Liver (tissue), 9 donors: Measurements from ENCODE around the gene HOXC6. TPM values are rescaled to one million over a fixed set of nuclear protein-coding genes. Genes with fewer than 3 reads are reported as not detected.
A peak's percentile ranks its signal among the peaks of the same experiment; 100 is the strongest.

Source experiments
- DNase-seq: peaks from one replicate; pipeline ENCODE4 v3.0.0-alpha.2; 2017; ENCODE audit warnings: low spot score
- H3K27ac ChIP-seq, 2 donors: one replicate each; pipeline ENCODE4 v1.7.0; 2013; ENCODE audit warnings: inconsistent platforms in 2 of 2, low read length in 2 of 2, control low read depth in 1 of 2, low read depth in 1 of 2, mild to moderate bottlenecking in 1 of 2
- H3K27me3 ChIP-seq, 4 donors: one replicate each; pipeline versions ENCODE4 v1.6.1 to v1.7.0; 2013; ENCODE audit warnings: low read length in 3 of 4, inconsistent platforms in 1 of 4, mild to moderate bottlenecking in 1 of 4, moderate library complexity in 1 of 4; ENCODE audit not compliant: control insufficient read depth in 4 of 4, insufficient read depth in 4 of 4
- H3K36me3 ChIP-seq, 4 donors: one replicate each; pipeline versions ENCODE4 v1.6.1 to v1.7.0; 2013; ENCODE audit warnings: low read length in 3 of 4, mild to moderate bottlenecking in 3 of 4, low read depth in 1 of 4, moderate library complexity in 1 of 4; ENCODE audit not compliant: control insufficient read depth in 4 of 4, insufficient read depth in 3 of 4
- H3K4me1 ChIP-seq, 4 donors: one replicate each; pipeline versions ENCODE4 v1.6.1 to v1.7.0; 2013; ENCODE audit warnings: low read length in 3 of 4, mild to moderate bottlenecking in 3 of 4, moderate library complexity in 1 of 4; ENCODE audit not compliant: control insufficient read depth in 4 of 4, insufficient read depth in 4 of 4
- H3K4me3 ChIP-seq, 3 donors: one replicate each; pipeline versions ENCODE4 v1.6.1 to v1.7.0; 2013; ENCODE audit warnings: low read length in 3 of 3, control low read depth in 1 of 3, low read depth in 1 of 3, mild to moderate bottlenecking in 1 of 3
- H3K9ac ChIP-seq, 2 donors: one replicate each; pipeline ENCODE4 v1.7.0; 2013; ENCODE audit warnings: low read length in 2 of 2, mild to moderate bottlenecking in 2 of 2, moderate library complexity in 2 of 2, control low read depth in 1 of 2, low read depth in 1 of 2
- H3K9me3 ChIP-seq, 4 donors: one replicate each; pipeline versions ENCODE4 v1.6.1 to v1.7.0; 2013; ENCODE audit warnings: low read length in 3 of 4; ENCODE audit not compliant: control insufficient read depth in 4 of 4
- FOXA1 ChIP-seq: IDR thresholded peaks from 2 replicates; pipeline ENCODE4 v1.6.1; 2016; ENCODE audit warnings: antibody characterized with exemption
- FOXA2 ChIP-seq: IDR thresholded peaks from 2 replicates; pipeline ENCODE4 v1.6.1; 2016; ENCODE audit warnings: antibody characterized with exemption
- GABPA ChIP-seq, 2 donors: IDR thresholded peaks in 1 of 2; conservative IDR thresholded peaks in 1 of 2; 2 replicates each; pipeline ENCODE4 v1.6.1; 2016; ENCODE audit warnings: antibody characterized with exemption in 2 of 2, mild to moderate bottlenecking in 1 of 2, moderate library complexity in 1 of 2
- HNF4G ChIP-seq: IDR thresholded peaks from 2 replicates; pipeline ENCODE4 v1.6.1; 2016; ENCODE audit warnings: antibody characterized with exemption
- JUND ChIP-seq, 2 donors: IDR thresholded peaks; 2 replicates each; pipeline ENCODE4 v1.6.1; 2016; ENCODE audit warnings: antibody characterized with exemption in 2 of 2
- NR2F2 ChIP-seq: IDR thresholded peaks from 2 replicates; pipeline ENCODE4 v1.6.1; 2016; ENCODE audit warnings: antibody characterized with exemption
- RAD21 ChIP-seq, 2 donors: IDR thresholded peaks; 2 replicates each; pipeline ENCODE4 v1.6.1; 2016; ENCODE audit warnings: antibody characterized with exemption in 2 of 2, mild to moderate bottlenecking in 2 of 2
- SP1 ChIP-seq: IDR thresholded peaks from 2 replicates; pipeline ENCODE4 v1.6.1; 2018; ENCODE audit warnings: antibody characterized with exemption, mild to moderate bottlenecking
- TAF1 ChIP-seq: conservative IDR thresholded peaks from 2 replicates; pipeline ENCODE4 v1.6.1; 2016; ENCODE audit warnings: antibody characterized with exemption, mild to moderate bottlenecking
- YY1 ChIP-seq: IDR thresholded peaks from 2 replicates; pipeline ENCODE4 v1.6.1; 2016; ENCODE audit warnings: antibody characterized with exemption, mild to moderate bottlenecking
- WGBS: extraction: QIAGEN DNeasy Blood & Tissue Kit; methylation state at CpG from one replicate; pipeline ENCODE4 v1.1.7; 2013; 5-methylcytosine and 5-hydroxymethylcytosine counted together
- polyA plus RNA-seq, 2 donors: library from polyadenylated mRNA; stranded (reverse) in 1 of 2; unstranded in 1 of 2; fragments of 200-250 nt in 1 of 2; fragments of >200 nt in 1 of 2; fragmentation: Nextera tagmentation in 1 of 2; extraction: Ambion mirVana in 1 of 2; gene quantifications; one replicate each; pipeline versions ENCODE4 v1.2.1 to v1.2.3, GENCODE V29; 2013 to 2015
- total RNA-seq, 2 donors: library from RNA; depleted of rRNA; stranded (reverse); fragments of >200 nt; gene quantifications; one replicate each; pipeline ENCODE4 v1.2.3, GENCODE V29; 2014
- TF ChIP-seq, protein P1 (sequence below): IDR thresholded peaks from 2 replicates; pipeline ENCODE4 v1.6.1; 2016; ENCODE audit warnings: antibody characterized with exemption, mild to moderate bottlenecking
- TF ChIP-seq, protein P2 (sequence below): IDR thresholded peaks from 2 replicates; pipeline ENCODE4 v1.6.1; 2016; ENCODE audit warnings: antibody characterized with exemption
- donor health status: healthy.
- donor health status: healthy.
- donor health status: healthy.
- donor health status: healthy.
- donor health status: healthy.

Gene HOXC6
- total and polyA plus RNA-seq, 4 donors, result 0.33 TPM; not detected in 3

DNA sequence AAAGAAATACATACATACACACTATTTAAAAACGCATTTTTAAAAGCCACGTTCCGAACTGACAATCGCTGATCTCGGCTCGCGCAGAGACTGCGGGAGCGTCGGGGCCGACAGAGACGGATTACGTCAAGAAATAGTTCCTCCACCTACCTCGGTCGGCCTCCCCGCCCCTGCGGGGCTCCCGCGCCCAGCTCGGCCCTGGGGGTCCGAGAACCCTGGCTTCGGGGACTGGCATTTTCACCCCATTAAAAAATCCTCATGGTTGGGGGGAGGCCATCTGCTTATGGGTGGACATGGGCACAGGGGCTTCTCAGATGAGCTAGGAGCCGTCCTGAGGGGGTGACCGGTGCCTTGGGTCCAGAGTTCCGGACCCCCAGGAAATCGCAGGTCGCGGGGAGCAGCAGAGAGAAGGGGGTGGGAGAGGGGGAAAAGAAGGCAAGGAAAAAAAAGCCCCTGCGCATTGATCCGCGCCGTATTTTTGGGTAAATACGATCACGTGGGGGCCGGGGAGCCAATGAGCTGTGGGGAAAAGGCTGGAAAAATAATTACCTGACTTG, 28.6 kb upstream of the HOXC6 start:
- 6% methylated on average over 35 of the region's 35 CpGs for WGBS
- DNase-seq, result no peak
- no peak overlapping the region for H3K9ac ChIP-seq

DNA sequence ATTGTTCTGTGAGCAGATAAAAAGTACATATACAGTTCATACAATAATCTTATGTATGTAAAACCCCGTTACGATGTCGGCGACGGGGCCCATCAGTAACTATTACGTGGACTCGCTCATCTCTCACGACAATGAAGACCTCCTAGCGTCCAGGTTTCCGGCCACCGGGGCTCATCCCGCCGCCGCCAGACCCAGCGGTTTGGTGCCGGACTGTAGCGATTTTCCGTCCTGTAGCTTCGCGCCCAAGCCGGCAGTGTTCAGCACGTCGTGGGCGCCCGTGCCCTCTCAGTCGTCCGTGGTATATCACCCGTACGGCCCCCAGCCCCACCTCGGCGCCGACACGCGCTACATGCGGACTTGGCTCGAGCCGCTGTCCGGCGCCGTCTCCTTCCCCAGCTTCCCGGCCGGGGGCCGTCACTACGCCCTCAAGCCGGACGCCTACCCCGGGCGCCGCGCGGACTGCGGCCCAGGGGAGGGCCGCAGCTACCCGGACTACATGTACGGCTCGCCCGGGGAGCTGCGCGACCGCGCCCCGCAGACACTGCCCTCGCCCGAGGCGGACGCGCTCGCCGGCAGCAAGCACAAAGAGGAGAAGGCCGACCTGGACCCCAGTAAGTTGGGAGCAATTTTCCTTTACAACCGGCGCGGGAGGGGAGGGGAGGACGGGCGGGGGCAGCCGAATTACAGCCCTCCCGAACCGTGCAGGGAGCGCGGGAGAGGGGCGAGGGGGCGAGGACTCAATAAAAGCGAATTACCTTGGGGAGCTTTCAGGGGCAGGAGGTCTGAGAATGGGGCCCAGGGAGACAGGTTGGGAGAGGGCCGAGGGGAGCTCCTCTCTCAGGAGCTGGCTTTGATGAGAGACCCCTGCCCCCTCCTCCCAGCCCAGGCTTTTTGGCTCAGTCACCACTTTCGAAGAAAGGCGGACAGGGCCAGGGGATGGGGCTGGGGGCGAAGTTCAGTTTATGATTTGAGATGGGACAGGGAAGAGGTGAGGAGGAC, 27.8 kb upstream of the HOXC6 start, which contains the start of gene HOXC9:
Gene HOXC9 (plus strand): TSS at position 46 of the 999 bp plus-strand sequence. CDS start 28 bp downstream, at position 74.
- peak within 1 kb of the TSS in 1 of 3 donors; percentile 18 for H3K4me3 ChIP-seq

More for the DNA sequence above, 28.6 kb upstream of the HOXC6 start:
- H3K4me3 ChIP-seq, result peak overlapping the region in 1 of 3 donors; percentile 18
- H3K27ac ChIP-seq, result no peak overlapping the region
- H3K27me3 ChIP-seq, result peaks cover 9 to 55% (median 16%) of the 10 kb centered on the region in 4 donors
- no peaks in the 10 kb centered on the region for H3K36me3 ChIP-seq
- H3K4me1 ChIP-seq, result peaks cover 11 to 23% (median 15%) of the 10 kb centered on the region in 4 donors
- TF ChIP-seq SP1 (no peak), GABPA (IDR thresholded peaks at IDR 0.05 in 1 of 2, conservative IDR thresholded peaks at IDR 0.05 in 1 of 2) (no peak)
- H3K9me3 ChIP-seq, result no peaks in the 10 kb centered on the region

More for the DNA sequence above, 27.8 kb upstream of the HOXC6 start, which contains the start of gene HOXC9:
- H3K27me3 ChIP-seq, result peaks cover 9 to 52% (median 14%) of the 10 kb centered on the region in 4 donors
- WGBS, result 4% methylated on average over 87 of the region's 87 CpGs
- no peak for DNase-seq
- no peak for TF ChIP-seq TAF1
- TF ChIP-seq YY1, result no peak
- TF ChIP-seq SP1, result no peak
- TF ChIP-seq, protein P1, sequence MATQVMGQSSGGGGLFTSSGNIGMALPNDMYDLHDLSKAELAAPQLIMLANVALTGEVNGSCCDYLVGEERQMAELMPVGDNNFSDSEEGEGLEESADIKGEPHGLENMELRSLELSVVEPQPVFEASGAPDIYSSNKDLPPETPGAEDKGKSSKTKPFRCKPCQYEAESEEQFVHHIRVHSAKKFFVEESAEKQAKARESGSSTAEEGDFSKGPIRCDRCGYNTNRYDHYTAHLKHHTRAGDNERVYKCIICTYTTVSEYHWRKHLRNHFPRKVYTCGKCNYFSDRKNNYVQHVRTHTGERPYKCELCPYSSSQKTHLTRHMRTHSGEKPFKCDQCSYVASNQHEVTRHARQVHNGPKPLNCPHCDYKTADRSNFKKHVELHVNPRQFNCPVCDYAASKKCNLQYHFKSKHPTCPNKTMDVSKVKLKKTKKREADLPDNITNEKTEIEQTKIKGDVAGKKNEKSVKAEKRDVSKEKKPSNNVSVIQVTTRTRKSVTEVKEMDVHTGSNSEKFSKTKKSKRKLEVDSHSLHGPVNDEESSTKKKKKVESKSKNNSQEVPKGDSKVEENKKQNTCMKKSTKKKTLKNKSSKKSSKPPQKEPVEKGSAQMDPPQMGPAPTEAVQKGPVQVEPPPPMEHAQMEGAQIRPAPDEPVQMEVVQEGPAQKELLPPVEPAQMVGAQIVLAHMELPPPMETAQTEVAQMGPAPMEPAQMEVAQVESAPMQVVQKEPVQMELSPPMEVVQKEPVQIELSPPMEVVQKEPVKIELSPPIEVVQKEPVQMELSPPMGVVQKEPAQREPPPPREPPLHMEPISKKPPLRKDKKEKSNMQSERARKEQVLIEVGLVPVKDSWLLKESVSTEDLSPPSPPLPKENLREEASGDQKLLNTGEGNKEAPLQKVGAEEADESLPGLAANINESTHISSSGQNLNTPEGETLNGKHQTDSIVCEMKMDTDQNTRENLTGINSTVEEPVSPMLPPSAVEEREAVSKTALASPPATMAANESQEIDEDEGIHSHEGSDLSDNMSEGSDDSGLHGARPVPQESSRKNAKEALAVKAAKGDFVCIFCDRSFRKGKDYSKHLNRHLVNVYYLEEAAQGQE, result no peak
- TF ChIP-seq RAD21 (IDR thresholded peaks at IDR 0.05), result no peak
- TF ChIP-seq NR2F2, result no peak
- no peak for TF ChIP-seq FOXA1
- TF ChIP-seq FOXA2, result no peak
- TF ChIP-seq, protein P2, sequence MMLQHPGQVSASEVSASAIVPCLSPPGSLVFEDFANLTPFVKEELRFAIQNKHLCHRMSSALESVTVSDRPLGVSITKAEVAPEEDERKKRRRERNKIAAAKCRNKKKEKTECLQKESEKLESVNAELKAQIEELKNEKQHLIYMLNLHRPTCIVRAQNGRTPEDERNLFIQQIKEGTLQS, result no peak
- no peak for TF ChIP-seq JUND (IDR thresholded peaks at IDR 0.05)
- TF ChIP-seq GABPA (IDR thresholded peaks at IDR 0.05 in 1 of 2, conservative IDR thresholded peaks at IDR 0.05 in 1 of 2), result no peak
- no peak for TF ChIP-seq HNF4G
- H3K9me3 ChIP-seq, result no peaks in the 10 kb centered on the region
- H3K36me3 ChIP-seq, result no peaks in the 10 kb centered on the region
- H3K27ac ChIP-seq, result no peak within 1 kb of the TSS
- peaks cover 7 to 16% (median 8%) of the 10 kb centered on the region in 4 donors for H3K4me1 ChIP-seq
- H3K9ac ChIP-seq, result no peak within 1 kb of the TSS
